ENCODE data around the gene PPP1R12B. TPM values are rescaled to one million over a fixed set of nuclear protein-coding genes. Genes with fewer than 3 reads are reported as not detected.
A peak's percentile ranks its signal among the peaks of the same experiment; 100 is the strongest.

Gene PPP1R12B
- total RNA-seq, 1 experiment from 2014 or later: 33.3 TPM

- Histone ChIP-seq H3F3A (ENCODE audit: insufficient read depth, low read depth) (no peaks in the 10 kb centered on the region), H3K4me2 (no peak overlapping the region), H3K9me3 (ENCODE audit: insufficient read depth, low read depth) (no peaks in the 10 kb centered on the region), H3K79me2 (ENCODE audit: low read depth) (no peaks in the 10 kb centered on the region), H3K27me3 (ENCODE audit: insufficient read depth, low read depth) (no peaks in the 10 kb centered on the region; the same call in 1 of the 2 replicates), H3K27ac (no peak overlapping the region), H4K20me1 (ENCODE audit: insufficient read depth) (no peaks in the 10 kb centered on the region), H3K4me1 (replicated peaks; ENCODE audit: insufficient read depth) (no peaks in the 10 kb centered on the region), H3K4me3 (no peak overlapping the region), H3K36me3 (ENCODE audit: low read depth) (no peaks in the 10 kb centered on the region), H3K9me2 (ENCODE audit: insufficient read depth) (no peaks in the 10 kb centered on the region), H2AFZ (no peak overlapping the region)
- no TSS peak for BruUV-seq (replicated peaks)
- TF ChIP-seq EZH2 (IDR thresholded peaks at IDR 0.05; ENCODE audit: low read depth) (no peak), CTCF (conservative IDR thresholded peaks at IDR 0.05) (no peak)
- no peak for DNase-seq
- CTCF ChIA-PET: no interaction called here
- intact Hi-C loops (cut with micrococcal nuclease; ENCODE audit: unreplicated experiment): no loop called here
- POLR2A ChIA-PET (ENCODE audit: unreplicated experiment): no interaction called here
Measured at GRCh38 chr1:202310746-202311145, 37.8 kb upstream of the PPP1R12B start.

- Histone ChIP-seq H3K4me3 (no peak overlapping the region), H3K79me2 (ENCODE audit: low read depth) (no peaks in the 10 kb centered on the region), H3F3A (ENCODE audit: insufficient read depth, low read depth) (no peaks in the 10 kb centered on the region), H3K27me3 (ENCODE audit: insufficient read depth, low read depth) (no peaks in the 10 kb centered on the region; the same call in 1 of the 2 replicates), H3K27ac (no peak overlapping the region), H3K9me3 (ENCODE audit: insufficient read depth, low read depth) (no peaks in the 10 kb centered on the region), H4K20me1 (ENCODE audit: insufficient read depth) (no peaks in the 10 kb centered on the region), H3K9me2 (ENCODE audit: insufficient read depth) (no peaks in the 10 kb centered on the region), H2AFZ (no peak overlapping the region), H3K4me1 (replicated peaks; ENCODE audit: insufficient read depth) (no peaks in the 10 kb centered on the region), H3K36me3 (ENCODE audit: low read depth) (no peaks in the 10 kb centered on the region), H3K4me2 (no peak overlapping the region)
- intact Hi-C loops (cut with micrococcal nuclease; ENCODE audit: unreplicated experiment): no loop called here
- TF ChIP-seq CTCF (conservative IDR thresholded peaks at IDR 0.05) (no peak), EZH2 (IDR thresholded peaks at IDR 0.05; ENCODE audit: low read depth) (no peak)
- ChIA-PET CTCF (no interaction called here), POLR2A (ENCODE audit: unreplicated experiment) (no interaction called here)
- no peak for DNase-seq
- no TSS peak for BruUV-seq (replicated peaks)
Measured at GRCh38 chr1:202311875-202312635, 36.4 kb upstream of the PPP1R12B start.

- intact Hi-C loops (cut with micrococcal nuclease; ENCODE audit: unreplicated experiment): loop anchor here (1.0 to 5.0 kb wide), 3 partner anchors 43 to 126 kb away; partner anchors contain the start of gene LGR6
- no TSS peak for BruUV-seq (replicated peaks)
- Histone ChIP-seq H3K27me3 (ENCODE audit: insufficient read depth, low read depth) (no peaks in the 10 kb centered on the region), H3F3A (ENCODE audit: insufficient read depth, low read depth) (no peaks in the 10 kb centered on the region), H3K9me3 (ENCODE audit: insufficient read depth, low read depth) (no peaks in the 10 kb centered on the region), H3K4me3 (no peak overlapping the region), H3K79me2 (ENCODE audit: low read depth) (no peaks in the 10 kb centered on the region), H3K27ac (no peak overlapping the region), H3K4me2 (no peak overlapping the region), H3K36me3 (ENCODE audit: low read depth) (no peaks in the 10 kb centered on the region), H3K9me2 (ENCODE audit: insufficient read depth) (no peaks in the 10 kb centered on the region), H4K20me1 (ENCODE audit: insufficient read depth) (no peaks in the 10 kb centered on the region), H3K4me1 (replicated peaks; ENCODE audit: insufficient read depth) (no peaks in the 10 kb centered on the region), H2AFZ (no peak overlapping the region)
- ChIA-PET POLR2A (ENCODE audit: unreplicated experiment) (interaction anchor here (0.6 kb wide), 1 partner anchor 93 kb away, joined by 3 read pairs; no protein-coding TSS in a partner anchor), CTCF (interaction anchor here (0.6 to 2.7 kb wide), 4 partner anchors 121 to 133 kb away, joined by 4 to 15 read pairs (median 5); partner anchors contain the start of gene LGR6)
- peak; percentile 45 to 72 for DNase-seq
- TF ChIP-seq CTCF (conservative IDR thresholded peaks at IDR 0.05) (peak; percentile 95), EZH2 (IDR thresholded peaks at IDR 0.05; ENCODE audit: low read depth) (no peak)
Measured at GRCh38 chr1:202315576-202316168, 32.8 kb upstream of the PPP1R12B start.
